Stimulated activated CD4-positive, alpha-beta T cell treated with anti-CD3 and anti-CD28 coated beads, Interleukin-15, amount 100 ng/mL, for 24 hours (primary cell): ENCODE results near the gene ASCL2.
"Not testable (repeated sequence)": the region's sequence is repeated elsewhere in the genome, so short reads cannot be mapped to it uniquely, and the experiment has no call there.

Experiments used
- DNase-seq: peaks from one replicate; pipeline ENCODE4 v3.0.0-alpha.2; 2020

Gene ASCL2

DNA sequence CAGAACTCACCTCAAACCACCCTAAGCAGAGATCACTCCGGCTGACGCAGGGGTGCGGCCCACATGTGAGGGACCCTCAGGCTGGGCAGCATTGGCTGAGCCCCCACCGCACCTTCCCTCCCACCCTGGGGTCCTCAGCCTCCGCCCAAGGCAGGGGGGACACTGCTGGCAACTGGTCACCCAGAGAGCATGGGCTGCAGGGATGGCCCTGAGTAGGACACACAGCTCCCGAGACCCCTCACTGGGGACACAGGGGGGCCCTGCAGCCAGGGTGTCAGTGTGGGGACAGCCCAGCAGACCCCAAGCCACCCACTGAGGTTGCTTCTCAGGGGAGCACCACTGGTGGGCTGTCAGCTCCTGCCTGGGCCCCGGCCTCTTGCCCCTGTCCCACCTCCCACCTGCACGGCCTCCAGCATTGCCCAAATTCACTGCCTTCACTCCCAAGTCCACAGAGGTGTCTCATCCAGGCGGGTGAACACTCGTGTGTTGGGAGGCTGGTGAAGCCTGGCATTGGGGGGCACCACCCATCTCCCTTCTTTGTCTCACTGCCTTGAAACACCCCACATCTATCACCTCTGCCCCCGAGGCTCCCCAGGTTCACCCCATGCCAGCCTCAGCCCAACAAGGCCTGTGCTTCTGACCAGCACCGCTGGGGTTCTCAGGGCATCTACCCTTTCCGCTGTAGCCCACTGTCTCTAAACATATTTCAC, 26.7 kb upstream of the ASCL2 start:
- no peak for DNase-seq

DNA sequence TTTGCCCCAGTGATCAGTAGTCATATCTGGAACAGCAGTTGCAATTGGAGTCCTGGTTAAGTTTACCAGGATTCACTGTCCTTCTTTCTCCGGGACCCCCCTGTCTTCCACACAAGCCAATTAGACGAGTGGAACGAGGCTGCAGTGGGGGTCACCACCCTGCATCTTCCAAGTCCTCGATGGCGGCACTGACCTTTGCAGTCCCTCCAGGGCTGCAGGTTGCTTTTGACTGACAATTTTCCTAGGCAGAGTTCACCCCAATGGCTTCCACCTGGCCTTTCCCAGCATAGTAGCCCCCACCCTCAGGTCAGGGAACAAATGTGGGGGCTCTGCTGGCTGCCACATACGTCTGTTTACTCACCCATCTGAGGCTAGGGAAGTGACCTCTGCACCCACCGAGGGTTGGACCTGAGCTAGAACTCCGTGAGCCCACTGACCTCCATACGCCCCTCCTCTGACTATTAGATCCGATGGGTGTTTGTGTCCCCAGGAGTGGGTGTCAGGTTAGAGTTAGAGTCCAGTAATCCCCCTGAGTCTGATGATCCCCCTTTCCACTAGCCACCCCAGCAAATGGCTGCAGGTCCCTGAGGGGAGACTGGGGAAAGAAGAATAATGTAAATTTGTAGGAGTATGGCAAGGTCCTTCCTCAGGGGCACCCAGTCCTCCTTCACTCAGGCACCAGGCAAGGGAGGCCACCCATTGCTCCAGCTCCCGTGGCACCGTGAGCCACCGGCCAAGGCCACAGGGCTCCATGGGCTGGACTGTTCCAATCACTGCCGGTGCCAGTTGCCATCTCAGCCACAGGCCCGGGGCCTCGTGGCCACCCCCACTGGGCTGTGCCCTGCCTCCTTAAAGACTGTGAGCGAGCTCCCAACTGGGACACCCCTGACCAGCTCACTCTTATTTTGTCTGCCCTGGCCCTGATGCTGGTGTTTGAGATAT, 25.9 kb upstream of the ASCL2 start:
- DNase-seq: no peak

DNA sequence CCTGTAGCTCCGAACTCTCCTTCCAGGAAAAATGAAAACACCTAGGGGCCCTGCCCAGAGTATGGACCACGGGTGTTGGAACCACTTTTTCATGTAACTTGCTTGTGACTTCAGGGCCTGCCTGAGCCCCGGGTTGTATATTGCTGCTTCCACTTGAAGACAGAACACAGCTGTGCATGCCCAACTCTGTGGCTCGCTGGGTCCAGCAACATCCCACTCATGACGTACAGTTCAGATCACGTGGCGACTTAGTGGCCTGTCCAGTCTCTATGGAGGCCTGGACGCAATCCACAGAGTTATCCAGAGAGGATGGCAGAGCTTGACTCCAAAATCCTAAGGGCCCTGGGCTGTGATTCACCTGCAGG, 24.5 kb upstream of the ASCL2 start:
- DNase-seq: no peak

DNA sequence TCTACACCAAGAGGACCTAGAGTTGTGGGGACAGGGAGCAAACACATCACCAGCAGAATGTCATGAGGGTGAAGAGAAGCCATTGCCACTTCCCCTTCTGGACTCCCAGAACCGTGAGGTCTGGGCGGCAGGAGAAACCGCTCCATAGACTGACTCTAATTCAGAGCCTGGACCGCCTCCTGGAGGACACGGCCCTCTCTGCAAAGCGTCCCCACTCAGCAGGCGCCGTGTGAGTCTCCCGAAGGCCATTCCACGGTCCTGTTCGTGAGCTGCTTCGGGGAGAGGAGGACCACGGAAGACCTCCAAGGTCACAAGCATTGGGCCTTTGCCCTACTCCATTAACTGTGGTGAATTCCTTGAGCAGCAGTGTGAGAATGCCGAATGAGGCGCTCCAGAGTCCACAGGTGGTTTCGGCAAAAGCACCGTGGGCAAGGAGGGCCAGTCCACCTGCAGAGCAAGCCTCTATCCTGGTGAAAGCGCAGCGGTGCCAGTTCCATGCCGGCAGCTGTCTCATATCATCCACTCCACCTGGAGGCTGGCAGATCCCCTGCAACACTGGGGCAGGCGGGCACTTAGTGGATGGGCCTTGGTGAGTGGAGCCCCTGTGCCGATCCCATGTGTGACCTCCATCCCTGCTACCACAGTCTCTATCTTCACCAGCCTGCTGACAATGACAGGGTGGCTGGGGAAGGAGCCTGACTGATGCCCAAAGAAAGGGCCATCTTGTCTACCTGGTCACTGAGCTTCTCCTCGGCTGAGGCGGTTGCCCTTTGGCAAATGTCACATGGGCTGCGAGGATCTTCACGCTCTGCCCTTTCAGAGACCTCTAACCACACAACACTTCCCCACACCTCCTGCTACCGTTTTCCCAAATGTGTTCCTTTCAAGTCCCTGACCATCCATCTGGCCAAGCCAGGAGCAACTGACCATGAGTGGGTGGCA, 23.9 kb upstream of the ASCL2 start:
- no peak for DNase-seq

DNA sequence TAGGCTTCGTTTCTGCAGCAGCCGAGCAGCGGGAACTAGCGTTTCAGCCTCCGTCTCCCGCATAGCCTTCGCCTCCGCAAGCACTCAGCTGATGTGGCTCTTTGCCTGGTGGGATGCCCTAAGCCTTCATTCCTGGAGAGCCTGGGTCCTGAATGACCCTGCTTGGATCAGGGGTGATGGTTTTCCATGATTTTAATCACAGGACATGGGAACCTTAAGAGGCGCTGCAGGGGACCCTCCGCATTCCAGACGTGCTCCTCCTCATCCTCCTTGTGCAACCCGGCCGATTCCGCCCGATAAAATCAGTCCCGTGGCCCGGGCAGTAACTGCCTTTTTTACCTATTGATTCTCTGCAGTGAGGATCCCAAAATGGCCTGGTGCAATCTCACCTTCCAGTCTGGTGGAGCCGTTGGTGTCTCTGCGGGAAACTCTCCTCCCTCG, 23.2 kb upstream of the ASCL2 start:
- no peak for DNase-seq

DNA sequence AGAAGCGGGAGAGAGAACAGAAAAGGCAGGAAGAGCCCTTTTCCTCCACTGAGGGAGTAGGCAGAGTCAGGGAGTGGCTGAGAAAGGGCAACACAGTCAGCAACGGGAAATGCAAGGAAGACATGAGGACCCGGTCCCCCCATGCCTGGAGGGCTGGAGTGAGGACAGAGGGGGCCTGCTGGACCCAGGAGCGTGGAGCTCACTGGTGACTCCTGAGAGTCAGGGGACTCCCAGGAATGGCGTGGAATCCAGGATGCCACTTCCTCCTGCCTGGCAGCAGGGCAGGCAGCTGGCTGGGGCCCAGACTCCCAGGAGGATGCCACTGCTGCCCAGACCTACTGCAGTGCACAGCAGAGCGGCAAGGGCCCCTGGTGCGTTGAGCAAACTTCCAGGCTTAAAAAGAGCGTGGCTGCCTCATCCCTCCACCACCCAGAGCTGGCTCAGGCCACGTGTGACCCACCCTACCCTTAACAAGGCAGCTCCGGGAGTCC, 20.0 kb upstream of the ASCL2 start:
- DNase-seq: no peak

DNA sequence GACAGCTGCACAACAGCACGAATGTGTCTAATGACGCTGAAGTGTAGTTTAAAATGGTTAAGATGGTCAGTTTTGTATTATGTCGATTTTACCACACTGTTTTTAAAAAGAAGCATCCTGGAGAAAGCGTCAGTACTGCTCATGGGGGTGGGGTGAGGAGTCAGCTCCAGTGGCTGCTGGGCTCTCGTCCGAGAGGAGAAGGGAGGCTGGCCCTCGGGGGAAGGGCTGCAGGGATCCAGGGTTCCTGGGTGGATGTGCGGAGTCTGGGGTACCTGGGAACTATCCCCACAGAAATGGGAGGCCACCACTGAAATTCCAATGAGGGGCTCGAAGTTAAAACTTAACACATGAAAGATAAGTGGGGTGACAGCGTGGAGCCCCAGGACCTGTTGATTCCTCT, 19.5 kb upstream of the ASCL2 start:
- no peak for DNase-seq

DNA sequence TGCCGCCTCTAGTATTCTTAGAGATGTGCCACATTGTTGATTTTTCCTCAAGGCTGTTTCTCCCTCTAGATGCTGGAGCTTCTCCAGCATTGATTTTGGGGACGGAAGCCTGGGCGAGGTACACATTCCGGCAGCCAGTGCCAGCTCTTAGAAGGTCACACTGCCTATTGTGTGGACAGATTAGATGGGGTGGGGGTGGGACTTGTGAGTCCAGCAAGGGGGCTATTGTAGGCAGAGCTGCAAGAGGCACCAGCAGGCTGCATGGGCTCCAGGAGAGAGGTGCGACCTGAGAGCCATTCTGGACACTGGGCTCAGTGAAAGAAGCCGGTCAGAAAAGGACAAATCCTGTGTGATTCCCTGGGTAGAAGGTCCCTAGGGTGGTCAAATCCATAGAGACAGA, 19.0 kb upstream of the ASCL2 start:
- DNase-seq: no peak

DNA sequence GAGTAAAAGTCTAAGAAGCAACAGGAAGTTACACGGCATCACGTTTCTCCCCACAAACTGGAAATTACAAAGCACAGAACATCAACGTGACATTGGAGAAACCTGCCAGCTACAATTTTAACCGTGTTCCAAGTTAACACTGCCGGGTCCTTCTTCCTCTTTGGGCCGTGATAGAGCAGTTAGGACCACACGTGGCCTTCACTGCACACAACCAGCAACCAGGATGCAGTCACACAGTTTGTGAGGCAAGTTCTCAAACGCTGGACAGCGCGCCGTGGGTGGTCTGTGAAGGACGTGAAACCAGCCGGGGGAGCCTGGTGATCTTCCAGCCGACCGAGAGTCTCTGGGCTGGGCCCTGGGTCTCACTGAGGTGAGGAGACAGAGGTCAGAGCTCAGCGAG, 16.7 kb upstream of the ASCL2 start:
- DNase-seq: no peak

DNA sequence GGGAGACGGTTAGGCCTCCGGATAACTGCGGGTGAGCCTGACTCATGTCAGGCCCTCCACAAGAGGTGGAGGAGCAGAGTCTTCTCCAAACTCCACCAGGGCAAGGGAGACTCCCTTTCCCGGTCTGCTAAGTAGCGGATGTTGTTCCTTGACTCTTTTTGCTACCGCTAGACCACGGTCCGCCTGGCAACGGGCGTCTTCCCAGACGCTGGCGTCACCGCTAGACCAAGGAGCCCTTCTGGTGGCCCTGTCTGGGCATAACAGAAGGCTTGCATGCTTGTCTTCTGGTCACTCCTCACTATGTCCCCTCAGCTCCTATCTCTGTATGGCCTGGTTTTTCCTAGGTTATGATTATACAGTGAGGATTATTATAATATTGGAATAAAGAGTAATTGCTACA, 16.0 kb upstream of the ASCL2 start:
- not testable (repeated sequence) for DNase-seq

DNA sequence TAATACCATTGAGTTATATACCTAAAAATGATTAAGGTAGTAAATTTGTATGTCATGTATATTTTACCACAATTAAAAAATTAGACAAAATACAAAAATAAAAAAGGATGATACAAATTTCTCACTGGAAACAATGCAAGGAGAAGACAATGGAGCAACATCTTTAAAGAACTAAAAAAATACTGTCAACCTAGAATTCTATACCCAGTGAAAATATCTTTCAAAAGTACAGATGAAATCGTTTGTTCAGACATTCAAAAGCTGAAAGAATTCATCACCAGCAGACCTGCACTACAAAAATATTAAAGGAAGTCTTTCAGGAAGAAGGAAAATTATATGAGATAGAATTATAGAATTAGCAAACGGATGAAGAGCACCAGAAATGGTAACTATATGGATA, 9.8 kb upstream of the ASCL2 start:
- DNase-seq: no peak

DNA sequence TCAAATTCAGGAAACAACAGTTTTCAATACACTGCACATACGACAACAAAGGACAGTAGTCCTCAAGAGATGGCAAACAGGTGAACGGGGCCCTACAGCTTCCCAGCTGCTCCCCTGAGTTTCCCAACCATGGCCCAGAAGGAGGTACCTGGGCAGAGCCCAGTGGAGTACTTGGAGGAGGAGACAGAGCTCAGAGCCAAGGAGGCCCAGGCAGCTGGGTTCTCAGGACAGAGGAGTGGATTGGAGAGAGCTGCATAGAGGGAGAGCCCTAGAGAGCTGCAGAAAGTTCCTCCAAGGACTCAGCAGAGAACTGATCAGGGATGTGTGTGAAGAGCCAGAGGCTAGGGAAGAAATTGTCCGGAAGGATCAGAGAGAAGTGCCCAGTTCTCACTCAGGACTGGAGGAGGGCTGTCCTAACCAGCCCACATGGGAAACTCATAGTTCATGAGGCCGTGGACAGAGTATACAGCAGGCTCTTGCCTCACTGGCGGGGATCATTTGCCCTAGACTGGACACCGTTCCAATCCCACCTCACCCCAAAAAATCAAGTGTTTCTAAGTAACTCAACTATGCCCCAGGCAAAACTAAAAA, 7.6 kb upstream of the ASCL2 start:
- DNase-seq: no peak

DNA sequence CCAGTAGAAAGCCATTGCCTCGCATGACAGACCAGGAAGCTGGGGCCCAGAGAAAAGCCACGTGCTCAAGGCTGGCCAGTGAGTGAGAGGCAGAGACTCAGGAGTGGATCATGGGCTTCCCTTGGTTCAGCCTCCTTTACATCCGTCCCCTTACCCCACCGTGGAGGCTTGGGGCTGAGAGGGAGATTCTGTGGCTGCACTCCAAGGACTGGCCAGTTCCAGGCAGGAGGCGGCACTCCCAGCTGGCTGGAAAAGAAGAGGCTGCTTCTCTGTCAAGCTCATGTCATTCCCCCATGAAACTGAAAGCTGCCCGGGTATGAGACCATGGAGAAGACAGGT, 6.6 kb upstream of the ASCL2 start:
- no peak for DNase-seq

DNA sequence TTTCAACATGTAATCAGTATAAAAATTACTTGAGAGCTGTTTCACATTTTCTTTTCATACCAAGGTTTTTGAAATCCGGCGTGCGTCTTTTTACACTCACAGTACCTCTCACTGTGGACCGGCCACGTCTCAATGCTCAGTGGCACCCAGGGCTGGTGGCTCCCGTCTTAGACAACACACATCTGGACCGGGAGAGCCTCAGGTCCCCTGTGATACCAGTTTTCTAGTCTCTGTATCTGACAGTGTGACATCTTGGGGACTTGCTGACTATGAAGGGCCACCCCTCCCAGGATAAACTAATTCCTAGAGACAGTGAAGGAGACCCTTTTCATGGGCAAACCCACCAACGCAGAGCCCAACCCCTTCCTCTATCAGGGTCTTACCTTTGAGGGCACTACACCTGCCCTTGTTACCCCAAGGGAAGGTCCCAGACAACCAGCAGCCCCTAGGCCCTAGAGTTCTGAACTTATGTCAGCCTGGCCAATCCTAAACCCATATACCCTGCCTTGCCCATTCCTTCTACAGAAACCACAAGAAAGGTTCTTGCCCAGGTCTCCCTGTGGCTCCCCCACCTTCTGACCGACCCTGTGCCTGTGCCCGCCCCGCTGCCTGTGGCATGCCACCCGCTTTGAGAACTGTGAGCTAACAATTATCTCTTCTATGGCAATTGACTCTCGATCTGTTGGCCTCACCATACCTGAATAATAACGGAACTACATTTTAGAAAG, 6.1 kb upstream of the ASCL2 start:
- no peak for DNase-seq

DNA sequence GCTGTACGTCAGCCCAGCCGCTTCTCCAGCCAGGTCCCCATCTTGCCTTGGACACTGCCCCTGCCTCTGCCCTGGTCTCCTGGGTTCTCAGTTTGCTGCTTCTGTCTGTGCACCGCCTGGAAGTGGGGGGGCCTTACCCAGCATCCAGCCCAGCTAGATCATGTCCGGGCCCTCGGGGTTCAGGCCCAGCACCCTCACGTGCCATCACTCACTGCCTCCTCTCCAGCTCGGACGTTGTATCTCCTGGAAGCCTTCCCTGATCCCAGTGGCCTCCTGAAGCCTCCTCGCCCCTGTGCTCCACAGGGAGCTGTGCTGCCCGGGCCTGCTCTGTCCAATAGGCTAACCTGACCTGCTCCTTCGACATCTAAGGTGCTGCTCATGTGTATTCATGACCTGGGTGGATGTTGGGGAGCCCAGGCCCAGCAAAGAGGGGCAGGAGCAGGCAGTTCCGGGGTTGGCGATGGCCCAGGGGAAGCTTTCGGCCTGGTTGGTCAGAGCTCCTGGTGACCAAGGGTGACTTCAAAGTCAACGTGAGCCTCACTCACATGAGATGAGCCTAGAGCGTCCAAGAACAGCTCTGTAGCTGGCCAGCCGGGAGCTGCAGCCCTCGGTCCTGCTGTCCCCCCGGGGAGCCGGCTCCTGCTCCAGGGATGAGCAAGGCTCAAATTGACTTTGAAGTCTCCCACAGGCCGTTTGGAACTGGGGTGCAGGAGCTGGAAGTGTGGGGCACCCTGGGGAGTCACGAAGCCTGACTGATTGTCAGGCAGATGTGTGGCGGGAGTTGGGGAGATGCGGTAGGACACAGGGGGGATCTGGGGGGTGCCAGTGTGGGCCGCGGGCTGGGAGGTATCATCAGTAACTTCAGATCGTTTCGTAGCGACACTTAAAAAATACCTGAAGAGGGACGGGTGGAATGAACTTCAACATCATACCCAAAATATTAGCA, 5.2 kb upstream of the ASCL2 start:
- DNase-seq: no peak

DNA sequence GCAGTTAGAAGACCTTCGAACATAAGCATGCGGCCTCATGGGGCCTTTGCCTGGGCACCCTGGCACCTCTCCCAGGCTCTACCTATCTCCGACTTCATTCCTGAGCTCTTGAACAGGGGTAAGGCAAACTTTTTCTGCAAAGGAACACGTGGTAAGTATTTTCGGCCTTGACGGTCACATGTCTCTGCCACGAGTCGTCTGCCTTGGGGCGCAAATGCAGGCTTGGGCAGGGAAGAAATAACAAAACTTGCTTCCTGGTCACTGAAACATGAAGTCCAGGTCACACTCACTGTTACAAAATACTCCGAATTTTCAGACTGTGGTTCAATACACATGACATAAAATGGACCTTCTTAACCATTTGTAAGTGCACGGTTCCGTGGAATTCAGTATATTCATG, 3.4 kb upstream of the ASCL2 start:
- no peak for DNase-seq

DNA sequence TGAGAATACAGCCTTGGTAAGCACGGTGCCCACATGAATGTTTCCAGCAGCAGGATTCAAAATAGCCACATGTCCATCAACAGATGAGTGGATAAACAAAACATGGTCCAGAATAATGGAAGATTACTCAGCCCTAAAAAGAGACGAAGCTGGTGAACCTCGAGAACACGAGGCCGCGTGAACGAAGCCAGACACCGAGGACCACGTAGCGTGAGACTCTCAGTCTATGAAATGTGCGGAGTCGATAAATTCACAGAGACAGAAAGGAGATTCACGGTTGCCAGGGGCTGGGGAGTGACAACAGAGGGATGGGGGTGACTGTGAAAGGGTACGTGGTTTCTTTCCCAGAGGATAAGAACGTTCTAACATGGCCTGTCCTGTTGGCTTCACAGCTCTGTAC, 2.9 kb upstream of the ASCL2 start:
- no peak for DNase-seq

DNA sequence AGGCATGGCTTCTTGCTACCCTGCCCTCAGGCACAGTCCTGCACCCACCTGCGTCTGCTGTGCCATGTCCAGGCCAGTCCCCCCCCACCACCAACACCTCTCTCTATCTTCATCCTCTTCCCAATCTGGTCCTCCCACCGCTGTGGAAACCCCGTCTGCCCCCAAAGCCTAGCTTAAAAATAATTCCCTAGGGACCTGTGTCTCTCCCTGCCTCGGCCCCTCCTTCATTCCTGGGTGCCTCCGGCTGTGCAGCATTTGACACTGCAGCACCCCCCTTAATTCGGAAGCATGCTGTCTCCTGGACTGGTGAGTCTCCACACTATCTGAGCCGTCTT, 2.5 kb upstream of the ASCL2 start:
- DNase-seq: no peak

DNA sequence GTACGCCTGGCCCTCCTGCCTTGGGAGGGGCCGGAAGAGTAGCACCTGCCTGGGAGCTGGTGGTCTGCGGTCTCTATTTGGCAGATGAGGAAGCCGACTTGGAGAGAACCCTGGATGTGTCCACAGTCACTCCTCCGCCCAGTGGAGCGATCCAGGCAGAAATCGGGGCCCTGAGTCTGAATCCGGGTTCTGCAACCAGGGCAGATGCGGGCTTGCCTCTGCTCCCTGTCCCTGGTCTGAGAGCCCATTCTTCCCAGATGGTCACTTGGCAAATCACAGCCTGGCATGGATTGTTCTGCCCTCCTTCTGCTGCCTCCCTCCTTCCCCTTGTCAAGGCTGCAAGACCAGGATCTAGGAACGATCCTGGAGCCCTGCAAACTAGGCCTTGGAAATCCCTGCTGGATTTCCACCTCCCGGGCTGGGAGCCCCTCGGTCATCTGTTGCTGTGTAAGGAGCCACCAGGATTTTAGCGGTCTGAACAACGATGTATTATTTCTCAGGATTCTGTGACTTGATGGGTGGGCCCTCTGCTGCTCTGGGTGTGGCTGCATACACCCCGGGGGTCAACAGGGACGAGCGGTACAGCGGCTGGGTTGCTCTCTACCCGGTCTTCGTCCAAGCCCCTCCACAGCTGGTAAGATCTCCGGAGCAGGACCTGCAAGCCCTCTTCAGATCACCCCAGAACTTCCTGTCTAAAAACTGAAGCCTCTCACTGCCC, 2.0 kb upstream of the ASCL2 start:
- no peak for DNase-seq
